Neural progenitor cell (in vitro differentiated cells): Measurements from ENCODE around the gene GPR39.

ENCODE experiments used
- EZH2 ChIP-seq: fragments of 200-600 bp; sonication (generic); IDR thresholded peaks from 2 replicates; pipeline ENCODE4 v1.6.1; 2017; ENCODE audit warnings: antibody characterized with exemption, mild to moderate bottlenecking, moderate library complexity
- EZH2phosphoT487 ChIP-seq: fragments of 200-600 bp; sonication (generic); IDR thresholded peaks from 2 replicates; pipeline ENCODE4 v1.6.1; 2017; ENCODE audit warnings: antibody characterized with exemption
- TF ChIP-seq, protein P1 (sequence below): fragments of 200-600 bp; sonication (generic); IDR thresholded peaks from 2 replicates; pipeline ENCODE4 v1.5.1; 2017; ENCODE audit warnings: antibody characterized with exemption, mild to moderate bottlenecking

DNA sequence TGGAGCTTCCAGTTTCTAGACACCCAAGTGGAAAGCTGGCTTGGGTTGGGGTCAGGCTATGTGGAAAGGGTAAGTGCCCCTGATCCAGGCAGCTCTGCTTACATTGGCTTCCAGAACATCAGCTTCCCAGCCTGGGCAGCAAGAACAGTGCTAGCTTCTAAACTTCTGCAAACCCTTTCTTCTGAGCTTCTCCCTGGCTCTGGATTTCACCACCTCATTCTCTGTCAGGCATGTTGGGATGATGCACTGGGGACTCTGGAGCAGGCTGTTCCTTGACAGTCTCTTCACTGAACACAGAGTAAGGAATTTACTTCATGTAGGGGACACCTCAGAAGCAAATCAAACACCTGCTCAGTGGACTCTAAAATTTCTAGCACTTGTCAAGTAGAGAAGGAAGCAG, 180.6 kb downstream of the GPR39 start:
- TF ChIP-seq EZH2phosphoT487 (no peak), EZH2 (no peak)
- TF ChIP-seq, protein P1, sequence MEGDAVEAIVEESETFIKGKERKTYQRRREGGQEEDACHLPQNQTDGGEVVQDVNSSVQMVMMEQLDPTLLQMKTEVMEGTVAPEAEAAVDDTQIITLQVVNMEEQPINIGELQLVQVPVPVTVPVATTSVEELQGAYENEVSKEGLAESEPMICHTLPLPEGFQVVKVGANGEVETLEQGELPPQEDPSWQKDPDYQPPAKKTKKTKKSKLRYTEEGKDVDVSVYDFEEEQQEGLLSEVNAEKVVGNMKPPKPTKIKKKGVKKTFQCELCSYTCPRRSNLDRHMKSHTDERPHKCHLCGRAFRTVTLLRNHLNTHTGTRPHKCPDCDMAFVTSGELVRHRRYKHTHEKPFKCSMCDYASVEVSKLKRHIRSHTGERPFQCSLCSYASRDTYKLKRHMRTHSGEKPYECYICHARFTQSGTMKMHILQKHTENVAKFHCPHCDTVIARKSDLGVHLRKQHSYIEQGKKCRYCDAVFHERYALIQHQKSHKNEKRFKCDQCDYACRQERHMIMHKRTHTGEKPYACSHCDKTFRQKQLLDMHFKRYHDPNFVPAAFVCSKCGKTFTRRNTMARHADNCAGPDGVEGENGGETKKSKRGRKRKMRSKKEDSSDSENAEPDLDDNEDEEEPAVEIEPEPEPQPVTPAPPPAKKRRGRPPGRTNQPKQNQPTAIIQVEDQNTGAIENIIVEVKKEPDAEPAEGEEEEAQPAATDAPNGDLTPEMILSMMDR: no peak
